Sigmoid colon (tissue), 4 donors: ENCODE data around the gene SRGAP1.

Source experiments
- POLR2A ChIP-seq, 2 donors: fragments of 450-650 bp; IDR thresholded peaks; one replicate each; pipeline ENCODE4 v1.6.1; 2016; ENCODE audit warnings: antibody characterized with exemption in 2 of 2, mild to moderate bottlenecking in 2 of 2, moderate library complexity in 2 of 2
- POLR2AphosphoS5 ChIP-seq, 4 donors: sonication (generic); formaldehyde crosslinking; IDR thresholded peaks; one replicate each; pipeline ENCODE4 v1.6.1; 2017; ENCODE audit warnings: antibody characterized with exemption in 4 of 4
- TF ChIP-seq, protein P1 (sequence below), 4 experiments: fragments of 450-650 bp in 3 of 4; fragments of 200-600 bp in 1 of 4; IDR thresholded peaks; one replicate each; pipeline ENCODE4 v1.5.1; 2016 to 2019; ENCODE audit warnings: antibody characterized with exemption in 4 of 4, mild to moderate bottlenecking in 3 of 4, moderate library complexity in 2 of 4

DNA sequence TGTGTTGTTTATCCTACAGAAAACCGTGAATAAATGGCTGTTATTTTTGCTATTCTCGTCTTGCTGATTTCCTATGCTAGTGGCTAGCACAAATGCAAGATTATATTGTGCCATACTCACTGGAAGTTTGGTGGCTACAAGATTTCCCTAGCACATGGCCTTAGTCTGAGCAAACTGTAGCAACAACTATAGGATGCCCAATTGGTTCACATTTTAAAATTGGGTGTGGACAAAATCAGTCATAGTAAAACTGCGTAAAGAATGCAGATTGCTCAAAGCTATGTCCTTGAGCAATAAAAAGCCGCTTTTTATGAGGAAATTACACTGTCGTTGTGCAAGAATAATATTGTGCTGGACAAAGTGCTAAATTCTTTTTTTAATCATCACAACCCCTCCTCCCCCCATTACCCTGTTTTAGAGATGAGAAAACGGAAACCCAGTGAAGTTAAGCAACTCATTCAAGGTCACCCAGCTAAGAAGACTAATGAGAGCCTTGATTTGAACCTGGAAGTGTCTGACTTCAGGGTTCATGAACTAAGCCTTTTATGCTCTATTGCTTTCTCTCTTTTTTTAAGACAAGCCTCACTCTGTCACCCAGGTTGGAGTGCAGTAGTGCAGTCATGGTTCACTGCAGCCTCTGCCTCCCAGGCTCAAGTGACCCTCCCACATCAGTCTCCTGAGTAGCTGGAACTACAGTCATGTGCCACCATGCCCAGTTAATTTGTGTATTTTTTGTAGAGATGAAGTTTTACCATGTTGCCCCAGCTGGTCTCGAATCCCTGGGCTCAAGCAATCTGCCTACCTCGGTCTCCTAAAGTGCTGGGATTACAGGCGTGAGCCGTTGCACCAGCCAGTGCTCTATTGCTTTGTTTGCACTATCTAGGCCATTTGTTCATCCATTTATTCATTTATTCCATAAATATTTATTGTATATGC lies 73.6 kb downstream of the SRGAP1 start:
- TF ChIP-seq POLR2A (IDR thresholded peaks at IDR 0.05) (no peak), POLR2AphosphoS5 (IDR thresholded peaks at IDR 0.05) (peak; percentile 45 to 73 (median 52))
- TF ChIP-seq, protein P1, sequence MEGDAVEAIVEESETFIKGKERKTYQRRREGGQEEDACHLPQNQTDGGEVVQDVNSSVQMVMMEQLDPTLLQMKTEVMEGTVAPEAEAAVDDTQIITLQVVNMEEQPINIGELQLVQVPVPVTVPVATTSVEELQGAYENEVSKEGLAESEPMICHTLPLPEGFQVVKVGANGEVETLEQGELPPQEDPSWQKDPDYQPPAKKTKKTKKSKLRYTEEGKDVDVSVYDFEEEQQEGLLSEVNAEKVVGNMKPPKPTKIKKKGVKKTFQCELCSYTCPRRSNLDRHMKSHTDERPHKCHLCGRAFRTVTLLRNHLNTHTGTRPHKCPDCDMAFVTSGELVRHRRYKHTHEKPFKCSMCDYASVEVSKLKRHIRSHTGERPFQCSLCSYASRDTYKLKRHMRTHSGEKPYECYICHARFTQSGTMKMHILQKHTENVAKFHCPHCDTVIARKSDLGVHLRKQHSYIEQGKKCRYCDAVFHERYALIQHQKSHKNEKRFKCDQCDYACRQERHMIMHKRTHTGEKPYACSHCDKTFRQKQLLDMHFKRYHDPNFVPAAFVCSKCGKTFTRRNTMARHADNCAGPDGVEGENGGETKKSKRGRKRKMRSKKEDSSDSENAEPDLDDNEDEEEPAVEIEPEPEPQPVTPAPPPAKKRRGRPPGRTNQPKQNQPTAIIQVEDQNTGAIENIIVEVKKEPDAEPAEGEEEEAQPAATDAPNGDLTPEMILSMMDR (IDR thresholded peaks at IDR 0.05): no peak
